SHP77 treated with DMSO at 0.1 percent for 48 hours (cell line): ENCODE results near the gene KLF5.
"Not testable (repeated sequence)": the region's sequence is repeated elsewhere in the genome, so short reads cannot be mapped to it uniquely, and the experiment has no call there.

Source experiments
- DNase-seq: peaks from one replicate; lab custom pipeline; 2025; lab: John Stamatoyannopoulos, UW

KLF5 gene

DNA sequence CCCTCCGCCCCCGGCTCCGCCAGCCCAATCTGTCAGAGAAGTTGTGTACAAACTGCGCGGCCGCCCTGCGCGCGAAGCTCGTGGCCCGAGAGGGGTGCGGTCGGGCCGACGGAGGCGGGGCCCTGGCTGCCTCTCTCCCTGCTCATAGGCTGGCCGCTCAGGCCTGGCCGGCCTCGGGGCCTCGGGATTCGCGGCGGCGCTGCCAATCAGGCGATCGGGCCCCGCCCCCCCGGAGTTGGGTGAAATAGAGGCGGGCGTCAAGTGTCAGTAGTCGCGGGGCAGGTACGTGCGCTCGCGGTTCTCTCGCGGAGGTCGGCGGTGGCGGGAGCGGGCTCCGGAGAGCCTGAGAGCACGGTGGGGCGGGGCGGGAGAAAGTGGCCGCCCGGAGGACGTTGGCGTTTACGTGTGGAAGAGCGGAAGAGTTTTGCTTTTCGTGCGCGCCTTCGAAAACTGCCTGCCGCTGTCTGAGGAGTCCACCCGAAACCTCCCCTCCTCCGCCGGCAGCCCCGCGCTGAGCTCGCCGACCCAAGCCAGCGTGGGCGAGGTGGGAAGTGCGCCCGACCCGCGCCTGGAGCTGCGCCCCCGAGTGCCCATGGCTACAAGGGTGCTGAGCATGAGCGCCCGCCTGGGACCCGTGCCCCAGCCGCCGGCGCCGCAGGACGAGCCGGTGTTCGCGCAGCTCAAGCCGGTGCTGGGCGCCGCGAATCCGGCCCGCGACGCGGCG, at the start of gene KLF5:
TSS of gene KLF5 (plus strand) at position 270 of the 724 bp plus-strand sequence. CDS start at position 593, 323 bp downstream.
- peak; percentile 80 for DNase-seq

- DNase-seq = no peak
These were observed 47.1 kb upstream of the KLF5 start for GRCh38 chr13:73011751-73012150.

- no peak for DNase-seq
These were observed 43.0 kb upstream of the KLF5 start for GRCh38 chr13:73015805-73016204.

- DNase-seq = no peak
These were observed 40.5 kb upstream of the KLF5 start for GRCh38 chr13:73018336-73018735.

GRCh38 chr13:73025217-73026012, 33.4 kb upstream of the KLF5 start:
- DNase-seq = no peak

DNA sequence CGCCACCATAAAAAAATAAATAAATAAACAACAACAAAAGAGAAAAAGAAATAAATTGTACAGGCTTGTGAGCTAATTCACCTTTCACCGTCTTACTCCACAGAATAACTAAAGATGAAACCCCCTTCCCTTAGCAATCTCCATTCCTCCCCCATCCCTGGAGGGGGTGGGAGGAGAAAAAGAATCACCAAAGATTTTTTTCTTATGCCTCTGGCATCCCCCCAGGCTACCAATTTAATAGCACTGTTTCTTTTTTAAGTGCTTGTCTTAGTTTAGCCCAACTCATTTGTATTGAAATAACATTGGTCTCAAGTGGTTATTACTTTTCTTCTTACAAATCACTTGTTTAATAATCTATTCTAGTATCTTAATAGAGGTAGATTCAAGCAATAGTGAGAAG, 23.9 kb upstream of the KLF5 start:
- no peak for DNase-seq

- no peak for DNase-seq
These were observed 23.1 kb upstream of the KLF5 start for GRCh38 chr13:73035660-73036059.

GRCh38 chr13:73036566-73036965, 22.2 kb upstream of the KLF5 start:
- no peak for DNase-seq

GRCh38 chr13:73038064-73038463, 20.7 kb upstream of the KLF5 start:
- no peak for DNase-seq

- no peak for DNase-seq
These were observed 19.4 kb upstream of the KLF5 start for GRCh38 chr13:73039201-73040108.

- DNase-seq = no peak
These were observed 18.3 kb upstream of the KLF5 start for GRCh38 chr13:73040484-73040883.

DNA sequence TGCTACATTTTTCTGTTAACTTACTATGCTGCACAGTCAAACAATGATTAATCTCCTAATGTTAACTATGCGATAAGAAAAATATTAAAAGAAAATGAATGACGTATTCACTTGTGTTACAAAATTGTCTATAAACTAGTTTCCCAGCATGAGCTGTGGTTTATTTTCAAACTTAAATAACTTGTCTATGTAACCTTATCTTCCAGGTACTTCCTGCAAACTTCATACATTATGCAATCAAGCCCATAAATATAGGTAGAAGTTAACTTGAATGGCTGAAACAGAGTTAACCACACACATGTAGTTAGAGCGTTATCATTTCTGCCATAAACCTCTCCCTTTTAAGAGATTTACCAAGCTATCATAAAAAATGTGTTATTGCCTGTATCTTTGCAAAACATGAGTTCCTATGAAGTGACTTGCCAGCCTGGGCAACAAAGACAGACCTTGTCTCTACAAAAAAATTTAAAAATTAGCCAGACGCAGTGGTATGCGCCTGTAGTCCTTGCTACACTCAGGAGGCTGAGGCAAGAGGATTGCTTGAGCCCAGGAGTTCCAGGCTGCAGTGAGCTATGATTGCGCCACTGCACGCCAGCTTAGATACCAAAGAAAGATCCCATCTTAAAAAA, 17.7 kb upstream of the KLF5 start:
- no peak for DNase-seq

DNA sequence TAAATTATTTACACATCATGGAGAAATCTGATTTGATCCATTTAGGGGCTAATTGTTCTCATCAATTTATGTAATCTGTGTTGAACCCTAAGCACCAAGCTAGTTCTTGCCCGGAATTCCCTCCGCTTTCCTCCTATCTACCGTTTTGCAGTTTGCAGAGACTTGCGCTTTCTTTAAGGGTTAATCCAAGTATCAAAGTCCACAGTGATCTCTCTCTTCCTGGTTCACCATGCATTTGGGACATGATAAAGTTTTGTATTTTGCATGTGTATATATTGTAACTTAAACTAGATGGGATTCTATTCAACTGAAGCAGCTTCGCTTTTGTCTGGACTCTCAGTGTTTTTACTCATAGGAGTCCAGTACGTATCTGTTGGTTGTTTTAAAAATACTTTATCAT, 13.8 kb upstream of the KLF5 start:
- DNase-seq = no peak

- DNase-seq = not testable (repeated sequence)
These were observed 10.2 kb upstream of the KLF5 start for GRCh38 chr13:73048615-73049014.

DNA sequence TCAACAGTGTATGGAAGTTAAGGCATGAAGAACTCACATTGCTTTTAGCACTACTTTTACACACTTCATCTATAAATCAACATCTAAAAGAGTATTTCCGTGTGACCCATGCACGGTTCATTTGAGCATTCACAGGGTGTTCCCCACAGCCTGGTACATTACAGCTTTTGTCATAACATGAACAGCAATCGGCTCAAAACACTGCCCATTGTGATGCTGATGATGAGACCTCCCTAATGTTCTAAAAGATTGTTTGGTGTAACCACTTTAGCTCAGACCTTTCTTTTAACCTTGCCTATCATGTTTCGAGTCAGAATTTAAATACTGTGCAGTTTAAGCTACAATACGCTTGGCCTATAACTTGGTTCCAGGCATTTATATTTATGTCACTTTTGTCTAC, 4.1 kb upstream of the KLF5 start:
- no peak for DNase-seq

DNA sequence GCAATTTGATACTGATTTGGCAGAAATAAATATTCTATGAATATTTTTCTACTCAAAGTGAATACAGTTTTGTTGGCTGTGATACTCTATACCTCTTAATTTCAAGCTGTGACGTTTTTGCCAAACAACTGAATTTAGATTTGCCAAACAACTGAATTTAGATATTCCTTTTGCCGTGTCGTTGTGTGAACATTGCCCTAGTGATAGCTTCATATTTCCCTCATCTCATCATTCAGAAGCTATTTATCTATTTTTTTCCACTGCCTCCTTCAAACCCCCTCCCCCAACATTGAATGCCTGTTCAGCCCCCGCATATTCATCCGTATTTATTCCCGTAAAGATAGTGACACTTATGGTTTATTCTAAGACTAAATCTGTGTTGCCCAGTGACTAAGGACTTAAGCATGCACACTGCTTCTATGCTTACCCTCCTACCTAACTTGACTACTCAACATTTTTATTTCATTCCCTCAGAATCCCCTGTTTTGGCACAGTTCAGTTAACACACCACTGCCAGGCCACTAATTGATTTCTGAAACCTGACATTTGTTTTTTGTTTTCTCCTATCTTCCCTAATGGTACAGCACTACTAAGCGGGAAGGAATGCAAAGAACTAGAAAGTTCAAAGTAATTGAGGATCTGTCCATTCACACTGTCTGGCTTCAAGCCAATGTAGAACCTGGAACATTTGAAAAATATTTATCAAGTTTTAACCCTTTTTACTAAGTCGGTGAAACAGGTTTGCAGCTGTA, 2.8 kb upstream of the KLF5 start:
- DNase-seq = no peak

- DNase-seq = no peak
These were observed 2.2 kb upstream of the KLF5 start for GRCh38 chr13:73056565-73056962.

GRCh38 chr13:73057284-73058063, 1.3 kb upstream of the KLF5 start:
- no peak for DNase-seq

- DNase-seq = no peak
These were observed 816 bp upstream of the KLF5 start for GRCh38 chr13:73058064-73058313.

GRCh38 chr13:73058432-73058735, 421 bp upstream of the KLF5 start:
- DNase-seq = no peak
